ENCODE measurements around the gene PACS2. TPM values are rescaled to one million over a fixed set of nuclear protein-coding genes. Genes with fewer than 3 reads are reported as not detected.

PACS2 gene
- total RNA-seq, 1 experiment from 2014 or later: 62.0 TPM

DNA sequence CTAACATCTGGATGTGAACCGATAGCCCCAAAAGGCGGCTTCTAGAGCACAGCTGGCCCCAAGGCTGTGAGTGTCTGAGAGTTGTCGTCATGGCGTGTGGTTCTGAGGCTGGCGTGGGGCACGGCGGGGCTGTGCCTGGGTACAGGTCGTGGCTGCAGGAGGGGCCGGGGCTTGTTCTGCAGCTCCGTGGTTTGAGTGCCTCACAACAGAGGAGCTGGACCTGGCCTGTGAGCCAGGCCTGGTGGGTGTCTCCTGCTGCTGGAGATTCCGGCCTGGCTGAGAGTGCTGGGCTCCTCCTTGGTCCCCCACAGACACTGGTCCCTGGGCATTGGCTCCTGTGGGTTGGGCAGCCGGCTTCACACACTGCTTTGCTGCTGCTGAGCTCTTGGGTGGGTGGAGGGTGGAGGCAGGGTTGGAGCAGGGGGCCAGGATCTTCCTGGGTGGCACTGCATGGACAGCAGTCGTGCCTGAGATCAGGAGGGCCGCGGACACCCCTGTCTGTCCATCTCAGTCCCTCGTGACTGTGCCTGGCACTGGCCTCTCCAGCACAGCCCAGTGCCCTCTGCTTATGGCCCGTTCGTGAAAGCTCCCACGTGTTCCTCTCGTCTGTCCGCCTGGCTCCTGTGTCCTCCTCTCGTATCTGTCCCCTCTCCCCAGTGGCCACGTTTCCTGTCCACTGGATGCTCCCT lies 52.0 kb downstream of the PACS2 start:
- Histone ChIP-seq H3K79me2 (ENCODE audit: low read length) (no peaks in the 10 kb centered on the region), H4K20me1 (ENCODE audit: low read length) (no peaks in the 10 kb centered on the region), H3K4me1 (ENCODE audit: insufficient read depth, low read length) (no peaks in the 10 kb centered on the region), H3K4me2 (ENCODE audit: low read length) (no peak overlapping the region), H3K27me3 (ENCODE audit: low read length) (no peaks in the 10 kb centered on the region), H3F3A (ENCODE audit: low read length, unreplicated experiment) (no peaks in the 10 kb centered on the region), H3K4me3 (ENCODE audit: low read length) (no peak overlapping the region), H3K9me2 (replicated peaks; ENCODE audit: low read length) (no peaks in the 10 kb centered on the region), H2AFZ (ENCODE audit: low read length) (no peak overlapping the region), H3K9ac (ENCODE audit: low read length) (no peak overlapping the region), H3K36me3 (ENCODE audit: low read depth, low read length) (no peaks in the 10 kb centered on the region), H3K27ac (ENCODE audit: low read length) (no peak overlapping the region), H3K9me3 (ENCODE audit: low read length) (no peaks in the 10 kb centered on the region)
- CTCF ChIA-PET: no interaction called here
- DNase-seq: no peak
- POLR2A ChIA-PET (ENCODE audit: unreplicated experiment): no interaction called here
- ATAC-seq: no peak
- intact Hi-C loops (cut with micrococcal nuclease): no loop called here
- TF ChIP-seq EZH2 (IDR thresholded peaks at IDR 0.05; ENCODE audit: low read length, unreplicated experiment): no peak
- TF ChIP-seq, protein P1, sequence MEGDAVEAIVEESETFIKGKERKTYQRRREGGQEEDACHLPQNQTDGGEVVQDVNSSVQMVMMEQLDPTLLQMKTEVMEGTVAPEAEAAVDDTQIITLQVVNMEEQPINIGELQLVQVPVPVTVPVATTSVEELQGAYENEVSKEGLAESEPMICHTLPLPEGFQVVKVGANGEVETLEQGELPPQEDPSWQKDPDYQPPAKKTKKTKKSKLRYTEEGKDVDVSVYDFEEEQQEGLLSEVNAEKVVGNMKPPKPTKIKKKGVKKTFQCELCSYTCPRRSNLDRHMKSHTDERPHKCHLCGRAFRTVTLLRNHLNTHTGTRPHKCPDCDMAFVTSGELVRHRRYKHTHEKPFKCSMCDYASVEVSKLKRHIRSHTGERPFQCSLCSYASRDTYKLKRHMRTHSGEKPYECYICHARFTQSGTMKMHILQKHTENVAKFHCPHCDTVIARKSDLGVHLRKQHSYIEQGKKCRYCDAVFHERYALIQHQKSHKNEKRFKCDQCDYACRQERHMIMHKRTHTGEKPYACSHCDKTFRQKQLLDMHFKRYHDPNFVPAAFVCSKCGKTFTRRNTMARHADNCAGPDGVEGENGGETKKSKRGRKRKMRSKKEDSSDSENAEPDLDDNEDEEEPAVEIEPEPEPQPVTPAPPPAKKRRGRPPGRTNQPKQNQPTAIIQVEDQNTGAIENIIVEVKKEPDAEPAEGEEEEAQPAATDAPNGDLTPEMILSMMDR (conservative IDR thresholded peaks at IDR 0.05; ENCODE audit: low read depth, low read length): no peak
- TF ChIP-seq EZH2phosphoT487 (IDR thresholded peaks at IDR 0.05; ENCODE audit: borderline replicate concordance, low read length): no peak
- no TSS peak for BruUV-seq (replicated peaks)

DNA sequence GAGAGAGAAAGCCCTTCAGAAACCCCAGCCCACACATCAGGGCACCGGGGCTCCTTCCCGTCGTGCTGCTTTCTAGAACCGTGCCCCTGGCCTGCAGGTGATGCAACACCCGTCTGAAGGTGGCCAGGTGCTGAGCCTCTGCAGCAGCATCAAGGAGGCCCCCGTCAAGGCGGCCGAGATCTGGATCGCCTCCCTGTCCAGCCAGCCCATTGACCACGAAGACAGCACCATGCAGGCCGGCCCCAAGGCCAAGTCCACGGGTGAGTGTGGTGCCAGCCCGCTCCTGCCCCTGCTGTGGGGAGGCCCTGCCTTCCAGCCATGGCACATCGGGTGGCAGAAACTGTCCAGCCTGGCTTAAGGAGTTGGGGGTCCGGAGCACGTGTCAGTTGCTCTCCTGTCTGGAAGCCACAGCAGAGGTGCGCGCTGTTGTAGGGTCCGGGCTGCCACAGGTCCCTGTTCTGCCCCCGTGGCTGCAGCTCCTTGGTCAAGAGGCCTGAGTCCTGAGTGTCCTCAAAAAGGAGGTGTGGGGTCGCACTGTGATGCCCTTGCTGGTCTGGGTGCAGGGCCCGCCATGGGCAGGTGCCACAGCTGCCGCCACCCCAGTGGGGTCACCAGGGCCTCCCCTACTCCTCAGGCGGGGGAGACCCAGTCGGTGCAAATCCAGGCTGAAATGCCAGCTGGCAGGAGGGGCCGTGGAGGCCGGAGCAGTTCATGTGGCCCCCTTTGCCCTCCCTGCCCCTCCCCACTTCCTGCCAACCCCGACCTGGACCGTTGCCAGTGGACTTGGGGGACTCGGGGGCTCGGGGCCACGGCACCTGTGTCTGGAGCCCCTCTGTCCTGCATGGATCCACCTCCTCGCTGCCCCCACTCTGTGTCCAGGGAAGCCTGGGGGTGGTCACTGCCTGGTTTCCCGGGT lies 52.8 kb downstream of the PACS2 start:
- no peaks in the 10 kb centered on the region for H4K20me1 ChIP-seq (ENCODE audit: low read length)
- H3K9me3 ChIP-seq (ENCODE audit: low read length): no peaks in the 10 kb centered on the region
- no peaks in the 10 kb centered on the region for H3K4me1 ChIP-seq (ENCODE audit: insufficient read depth, low read length)
- no peaks in the 10 kb centered on the region for H3K9me2 ChIP-seq (replicated peaks; ENCODE audit: low read length)
- H3K79me2 ChIP-seq (ENCODE audit: low read length): no peaks in the 10 kb centered on the region
- ChIA-PET CTCF (no interaction called here), POLR2A (ENCODE audit: unreplicated experiment) (no interaction called here)
- DNase-seq (no peak), ATAC-seq (no peak)
- H3K4me2 ChIP-seq (ENCODE audit: low read length): no peak overlapping the region
- no peak overlapping the region for H3K4me3 ChIP-seq (ENCODE audit: low read length)
- TF ChIP-seq EZH2 (IDR thresholded peaks at IDR 0.05; ENCODE audit: low read length, unreplicated experiment) (no peak), EZH2phosphoT487 (IDR thresholded peaks at IDR 0.05; ENCODE audit: borderline replicate concordance, low read length) (no peak)
- TF ChIP-seq, protein P1 (conservative IDR thresholded peaks at IDR 0.05; ENCODE audit: low read depth, low read length): no peak
- BruUV-seq (replicated peaks): no TSS peak
- no peak overlapping the region for H3K27ac ChIP-seq (ENCODE audit: low read length)
- H3K27me3 ChIP-seq (ENCODE audit: low read length): no peaks in the 10 kb centered on the region
- intact Hi-C loops (cut with micrococcal nuclease): no loop called here
- no peak overlapping the region for H2AFZ ChIP-seq (ENCODE audit: low read length)
- no peaks in the 10 kb centered on the region for H3F3A ChIP-seq (ENCODE audit: low read length, unreplicated experiment)
- no peak overlapping the region for H3K9ac ChIP-seq (ENCODE audit: low read length)
- no peaks in the 10 kb centered on the region for H3K36me3 ChIP-seq (ENCODE audit: low read depth, low read length)

DNA sequence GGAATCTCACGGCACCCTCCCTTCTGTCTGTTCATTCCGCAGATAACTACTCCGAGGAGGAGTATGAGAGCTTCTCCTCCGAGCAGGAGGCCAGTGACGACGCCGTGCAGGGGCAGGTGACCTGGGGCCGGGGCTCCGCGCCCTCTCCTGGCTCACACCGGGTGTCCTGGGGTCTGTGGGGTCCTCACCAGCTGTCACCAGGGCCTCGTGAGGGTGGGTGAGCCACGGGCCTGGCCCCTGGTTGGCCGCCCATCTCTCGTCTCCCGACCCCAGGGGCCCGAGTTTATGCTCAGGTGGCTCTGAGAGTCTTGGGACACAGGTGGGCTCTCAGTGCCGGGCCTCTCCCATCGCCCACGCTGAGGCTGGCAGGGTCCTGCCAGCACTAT lies 53.5 kb downstream of the PACS2 start:
- Histone ChIP-seq H3K27me3 (ENCODE audit: low read length) (no peaks in the 10 kb centered on the region), H3K4me1 (ENCODE audit: insufficient read depth, low read length) (no peaks in the 10 kb centered on the region), H3K4me2 (ENCODE audit: low read length) (no peak overlapping the region), H4K20me1 (ENCODE audit: low read length) (no peaks in the 10 kb centered on the region), H3K79me2 (ENCODE audit: low read length) (no peaks in the 10 kb centered on the region), H3K27ac (ENCODE audit: low read length) (no peak overlapping the region), H3K9me3 (ENCODE audit: low read length) (no peaks in the 10 kb centered on the region), H3K9ac (ENCODE audit: low read length) (no peak overlapping the region), H3F3A (ENCODE audit: low read length, unreplicated experiment) (no peaks in the 10 kb centered on the region), H3K4me3 (ENCODE audit: low read length) (no peak overlapping the region), H2AFZ (ENCODE audit: low read length) (no peak overlapping the region), H3K9me2 (replicated peaks; ENCODE audit: low read length) (no peaks in the 10 kb centered on the region), H3K36me3 (ENCODE audit: low read depth, low read length) (no peaks in the 10 kb centered on the region)
- no TSS peak for BruUV-seq (replicated peaks)
- intact Hi-C loops (cut with micrococcal nuclease): no loop called here
- DNase-seq (no peak), ATAC-seq (no peak)
- ChIA-PET POLR2A (ENCODE audit: unreplicated experiment) (no interaction called here), CTCF (no interaction called here)
- TF ChIP-seq, protein P1 (conservative IDR thresholded peaks at IDR 0.05; ENCODE audit: low read depth, low read length): no peak
- TF ChIP-seq EZH2phosphoT487 (IDR thresholded peaks at IDR 0.05; ENCODE audit: borderline replicate concordance, low read length) (no peak), EZH2 (IDR thresholded peaks at IDR 0.05; ENCODE audit: low read length, unreplicated experiment) (no peak)
